GM20000 (cell line): Measurements from ENCODE around the gene PRKCH.

Experiments used
- DNase-seq: peaks from one replicate; pipeline ENCODE4 v3.0.0; 2012; ENCODE audit warnings: low spot score
- CTCF ChIP-seq: IDR thresholded peaks from 2 replicates; pipeline ENCODE4 v1.5.1; 2012; ENCODE audit warnings: mild to moderate bottlenecking, control low read depth; ENCODE audit errors: extremely low read depth, missing control alignments

PRKCH gene

DNA sequence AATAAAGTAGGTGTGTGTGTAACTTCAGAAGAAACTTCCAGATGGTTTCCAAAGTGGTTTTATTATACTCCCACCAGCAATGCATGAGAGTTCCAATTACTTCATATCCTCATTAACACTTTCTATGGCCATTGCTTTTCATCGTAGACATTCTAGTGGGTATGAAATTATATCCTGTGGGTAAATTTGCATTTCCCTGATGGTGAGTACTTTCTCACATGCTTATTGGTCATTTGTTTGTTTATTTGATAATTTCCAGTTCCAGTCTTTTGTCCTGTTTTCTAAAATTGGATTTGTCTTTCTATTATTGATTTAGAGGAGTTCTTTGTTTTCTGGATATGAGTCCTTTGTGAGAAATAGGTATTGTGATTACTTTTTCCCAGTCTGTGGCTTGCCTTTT lies 70.9 kb downstream of the PRKCH start:
- DNase-seq, result no peak
- no peak for TF ChIP-seq CTCF

DNA sequence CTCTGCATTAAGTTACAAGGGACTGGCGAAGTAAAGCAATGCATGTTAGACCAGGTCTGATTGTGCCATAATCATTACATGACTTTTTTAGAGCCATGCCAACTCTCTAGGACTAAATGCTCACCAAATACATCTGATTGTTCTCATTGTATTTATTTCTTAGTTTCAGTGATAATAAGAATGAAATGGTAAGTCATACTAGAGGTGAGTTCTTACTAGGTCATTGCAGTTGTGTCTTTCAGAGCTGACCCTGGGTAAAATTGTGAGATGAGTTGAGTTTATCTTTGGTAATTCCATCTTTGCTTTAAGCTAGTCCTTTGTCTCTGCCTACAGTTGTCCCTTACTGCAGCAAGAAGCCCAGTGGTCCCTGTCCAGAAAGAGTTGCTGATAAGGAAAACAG lies 73.2 kb downstream of the PRKCH start:
- no peak for TF ChIP-seq CTCF
- no peak for DNase-seq

DNA sequence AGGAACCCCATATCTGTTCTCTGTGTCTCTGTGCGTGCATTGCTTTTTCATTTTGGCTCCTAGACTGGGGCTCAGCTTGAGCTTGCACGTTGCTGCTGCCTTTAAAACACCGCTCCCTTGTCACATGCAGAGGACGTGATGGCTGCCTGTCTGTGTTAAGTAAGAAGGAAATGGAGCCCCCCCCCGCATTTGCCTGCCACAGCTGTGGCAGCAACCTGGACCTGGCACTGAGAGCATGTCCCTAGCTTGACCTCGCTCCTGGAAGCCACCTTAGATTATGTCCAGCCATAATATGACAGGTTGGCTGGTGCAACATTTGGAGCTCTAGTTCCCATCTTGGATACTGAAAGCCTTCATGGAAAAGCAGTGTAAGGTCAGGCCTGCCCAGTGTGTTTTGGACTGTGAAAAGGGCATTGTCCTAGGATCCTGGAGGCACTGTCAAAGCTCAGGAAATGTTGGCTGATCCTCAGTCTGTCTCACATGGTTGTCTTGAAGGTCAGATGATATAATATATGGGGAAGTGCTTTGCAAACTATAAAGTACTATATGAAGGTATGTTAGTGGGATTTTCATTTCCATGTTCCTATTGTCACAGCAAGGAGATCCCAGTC lies 73.8 kb downstream of the PRKCH start:
- no peak for TF ChIP-seq CTCF
- no peak for DNase-seq

DNA sequence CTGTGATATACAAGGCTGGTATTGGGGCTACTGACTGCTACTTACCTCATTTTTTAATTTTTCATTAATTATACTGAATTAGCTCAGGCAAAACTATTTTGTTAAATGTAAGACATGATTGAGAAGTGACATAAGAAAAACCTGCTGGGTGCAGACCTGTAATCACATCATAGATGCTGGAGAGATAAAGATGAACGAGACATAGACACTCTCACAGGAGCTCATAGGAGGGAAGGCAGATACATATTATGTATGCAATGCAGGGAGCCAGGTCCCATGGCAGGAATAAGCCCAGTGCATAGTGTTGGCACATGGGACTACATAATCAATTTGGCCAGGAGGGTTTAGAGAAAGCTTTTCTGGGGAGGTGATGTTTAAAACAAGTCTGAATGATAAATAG lies 74.9 kb downstream of the PRKCH start:
- no peak for DNase-seq
- TF ChIP-seq CTCF, result no peak

- no peak for DNase-seq
- TF ChIP-seq CTCF, result no peak
Measured at GRCh38 chr14:61396694-61397093, 75.3 kb downstream of the PRKCH start.

- TF ChIP-seq CTCF, result no peak
- DNase-seq, result no peak
Measured at GRCh38 chr14:61397615-61398014, 76.2 kb downstream of the PRKCH start.

- no peak for TF ChIP-seq CTCF
Measured at GRCh38 chr14:61398221-61398620, 76.8 kb downstream of the PRKCH start.

GRCh38 chr14:61399365-61399764 lies 78.0 kb downstream of the PRKCH start:
- no peak for TF ChIP-seq CTCF
- no peak for DNase-seq

More at GRCh38 chr14:61398221-61398620, 76.8 kb downstream of the PRKCH start:
- no peak for DNase-seq
